Peyer's patch (tissue), 4 donors: ENCODE data around the gene ADCY9.
A peak's percentile ranks its signal among the peaks of the same experiment; 100 is the strongest.

ENCODE experiments used
- POLR2A ChIP-seq, 2 donors: fragments of 450-650 bp; IDR thresholded peaks; one replicate each; pipeline ENCODE4 v1.5.1; 2017; ENCODE audit warnings: antibody characterized with exemption in 2 of 2, mild to moderate bottlenecking in 2 of 2, moderate library complexity in 2 of 2
- TF ChIP-seq, protein P1 (sequence below), 6 experiments: fragments of 450-650 bp in 4 of 6; fragments of 200-600 bp in 2 of 6; sonication (generic) in 1 of 6; IDR thresholded peaks; one replicate each; pipeline ENCODE4 v1.5.1; 2017 to 2019; ENCODE audit warnings: antibody characterized with exemption in 6 of 6, mild to moderate bottlenecking in 3 of 6, moderate library complexity in 1 of 6

DNA sequence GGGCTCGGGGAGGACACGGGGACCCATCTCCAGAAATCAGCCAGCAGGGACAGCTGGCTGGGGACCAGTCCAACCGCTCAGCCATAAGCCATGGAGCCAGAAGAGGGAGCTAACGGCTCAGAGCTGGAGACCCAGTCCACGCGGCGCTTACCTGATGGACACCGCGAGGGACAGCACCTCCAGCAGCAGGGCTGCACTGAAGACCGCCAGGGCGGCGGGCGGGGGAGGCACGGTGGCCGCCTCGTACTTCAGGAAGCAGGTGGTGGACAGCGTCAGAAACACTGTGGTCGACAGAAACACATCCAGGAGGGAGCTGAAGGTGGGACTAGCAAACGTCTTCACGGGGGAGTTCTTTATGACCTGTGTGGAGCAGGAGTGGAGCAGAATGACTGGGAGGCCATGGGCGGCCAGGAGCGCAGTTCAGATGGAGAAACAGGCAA lies 133.1 kb downstream of the ADCY9 start:
- TF ChIP-seq, protein P1, sequence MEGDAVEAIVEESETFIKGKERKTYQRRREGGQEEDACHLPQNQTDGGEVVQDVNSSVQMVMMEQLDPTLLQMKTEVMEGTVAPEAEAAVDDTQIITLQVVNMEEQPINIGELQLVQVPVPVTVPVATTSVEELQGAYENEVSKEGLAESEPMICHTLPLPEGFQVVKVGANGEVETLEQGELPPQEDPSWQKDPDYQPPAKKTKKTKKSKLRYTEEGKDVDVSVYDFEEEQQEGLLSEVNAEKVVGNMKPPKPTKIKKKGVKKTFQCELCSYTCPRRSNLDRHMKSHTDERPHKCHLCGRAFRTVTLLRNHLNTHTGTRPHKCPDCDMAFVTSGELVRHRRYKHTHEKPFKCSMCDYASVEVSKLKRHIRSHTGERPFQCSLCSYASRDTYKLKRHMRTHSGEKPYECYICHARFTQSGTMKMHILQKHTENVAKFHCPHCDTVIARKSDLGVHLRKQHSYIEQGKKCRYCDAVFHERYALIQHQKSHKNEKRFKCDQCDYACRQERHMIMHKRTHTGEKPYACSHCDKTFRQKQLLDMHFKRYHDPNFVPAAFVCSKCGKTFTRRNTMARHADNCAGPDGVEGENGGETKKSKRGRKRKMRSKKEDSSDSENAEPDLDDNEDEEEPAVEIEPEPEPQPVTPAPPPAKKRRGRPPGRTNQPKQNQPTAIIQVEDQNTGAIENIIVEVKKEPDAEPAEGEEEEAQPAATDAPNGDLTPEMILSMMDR (IDR thresholded peaks at IDR 0.05) = peak in 4 of 6 experiments; percentile 59 to 89 (median 80)
- no peak for TF ChIP-seq POLR2A (IDR thresholded peaks at IDR 0.05)
